ENCODE results near the gene TGFB2.

The TGFB2 gene

GRCh38 chr1:218424502-218424901 is 79.4 kb downstream of the TGFB2 start:
- H3K4me3 ChIP-seq (ENCODE audit: low read length): no peak overlapping the region
- no peak for DNase-seq (ENCODE audit: low read depth)
- TF ChIP-seq CTCF (conservative IDR thresholded peaks at IDR 0.05; ENCODE audit: low read length): no peak

- no peak for TF ChIP-seq CTCF (conservative IDR thresholded peaks at IDR 0.05; ENCODE audit: low read length)
- no peak overlapping the region for H3K4me3 ChIP-seq (ENCODE audit: low read length)
- DNase-seq (ENCODE audit: low read depth): peak; percentile 78
Observed at GRCh38 chr1:218425647-218426342, 80.7 kb downstream of the TGFB2 start.

- no peak for TF ChIP-seq CTCF (conservative IDR thresholded peaks at IDR 0.05; ENCODE audit: low read length)
- H3K4me3 ChIP-seq (ENCODE audit: low read length): no peak overlapping the region
- DNase-seq (ENCODE audit: low read depth): peak; percentile 49
Observed at GRCh38 chr1:218426343-218426657, 81.2 kb downstream of the TGFB2 start.

GRCh38 chr1:218429301-218429700 is 84.2 kb downstream of the TGFB2 start:
- DNase-seq (ENCODE audit: low read depth): no peak
- H3K4me3 ChIP-seq (ENCODE audit: low read length): no peak overlapping the region
- TF ChIP-seq CTCF (conservative IDR thresholded peaks at IDR 0.05; ENCODE audit: low read length): no peak

GRCh38 chr1:218430346-218430745 is 85.2 kb downstream of the TGFB2 start:
- TF ChIP-seq CTCF (conservative IDR thresholded peaks at IDR 0.05; ENCODE audit: low read length): no peak
- no peak for DNase-seq (ENCODE audit: low read depth)
- H3K4me3 ChIP-seq (ENCODE audit: low read length): no peak overlapping the region

GRCh38 chr1:218430822-218431221 is 85.7 kb downstream of the TGFB2 start:
- no peak for DNase-seq (ENCODE audit: low read depth)
- TF ChIP-seq CTCF (conservative IDR thresholded peaks at IDR 0.05; ENCODE audit: low read length): no peak
- H3K4me3 ChIP-seq (ENCODE audit: low read length): no peak overlapping the region

- DNase-seq (ENCODE audit: low read depth): no peak
- H3K4me3 ChIP-seq (ENCODE audit: low read length): no peak overlapping the region
- no peak for TF ChIP-seq CTCF (conservative IDR thresholded peaks at IDR 0.05; ENCODE audit: low read length)
Observed at GRCh38 chr1:218431476-218431875, 86.3 kb downstream of the TGFB2 start.

All from AG10803 (cell line).